Measurements from ENCODE around the gene CIB4. TPM values are rescaled to one million over a fixed set of nuclear protein-coding genes. Genes with fewer than 3 reads are reported as not detected.

The CIB4 gene
- total and polyA plus RNA-seq, 2 of the 13 experiments (the other 11 are each of a cell fraction or from before 2014, with no cell fraction given), result not detected

- Histone ChIP-seq H3K9me3 (ENCODE audit: low read length) (no peaks in the 10 kb centered on the region), H3K4me3 (replicated peaks in 1 of 3; ENCODE audit: insufficient read depth in 1 of 3, low read depth in 2 of 3, low read length in 3 of 3) (no peak overlapping the region), H2AFZ (ENCODE audit: low read length) (no peak overlapping the region), H3K36me3 (replicated peaks in 1 of 2; ENCODE audit: control insufficient read depth in 1 of 2, insufficient read depth in 2 of 2, low read length in 2 of 2) (no peaks in the 10 kb centered on the region), H3K27me3 (ENCODE audit: control insufficient read depth in 1 of 2, insufficient read depth in 2 of 2, low read length in 2 of 2) (peaks cover 10 to 74% of the 10 kb centered on the region in 2 experiments), H3K4me2 (ENCODE audit: low read depth, low read length) (no peak overlapping the region), H3K79me2 (ENCODE audit: insufficient read depth, low read length) (no peaks in the 10 kb centered on the region), H3K4me1 (ENCODE audit: insufficient read depth, low read length) (no peaks in the 10 kb centered on the region), H3K27ac (ENCODE audit: extremely low read length, insufficient read depth, low read length) (no peak overlapping the region), H3K9ac (ENCODE audit: insufficient read depth, low read depth, low read length) (no peak overlapping the region), H4K20me1 (ENCODE audit: insufficient read depth, low read length) (no peaks in the 10 kb centered on the region)
- in situ Hi-C loops (cut with HindIII; ENCODE audit: extremely low pct_ligation_motif_present, low pct_unique_long_range_greater_than_20kb) (no loop called here), intact Hi-C loops (cut with micrococcal nuclease; ENCODE audit: unreplicated experiment) (no loop called here)
- ChIA-PET CTCF (ENCODE audit: low intra/inter-chr PET ratio, low total read pairs) (no interaction called here), POLR2A (no interaction called here)
- DNase-seq (ENCODE audit: low spot score) (no peak), ATAC-seq (no peak), FAIRE-seq (no peak)
- no TSS peak for BruUV-seq (replicated peaks)
- WGBS (ENCODE audit: low lambda C conversion rate), result 29% methylated on average over 12 of the region's 12 CpGs
- TF ChIP-seq PAWR (CRISPR knock-in tag; IDR thresholded peaks at IDR 0.05; ENCODE audit: borderline replicate concordance) (no peak), ZFAT (CRISPR knock-in tag; conservative IDR thresholded peaks at IDR 0.05) (no peak), THAP8 (CRISPR knock-in tag; IDR thresholded peaks at IDR 0.05; ENCODE audit: borderline replicate concordance) (no peak), HNRNPLL (IDR thresholded peaks at IDR 0.05; ENCODE audit: low read depth, low read length, poor library complexity, severe bottlenecking) (no peak), ATAD3A (CRISPR knock-in tag; IDR thresholded peaks at IDR 0.05) (no peak), STAT6 (CRISPR knock-in tag; IDR thresholded peaks at IDR 0.05; ENCODE audit: borderline replicate concordance) (no peak), NCOA1 (CRISPR knock-in tag; IDR thresholded peaks at IDR 0.05) (no peak), REL (CRISPR knock-in tag; conservative IDR thresholded peaks at IDR 0.05) (no peak), PREB (CRISPR knock-in tag; IDR thresholded peaks at IDR 0.05) (no peak), NCOA2 (CRISPR knock-in tag; IDR thresholded peaks at IDR 0.05) (no peak)
- TF ChIP-seq, protein P1, sequence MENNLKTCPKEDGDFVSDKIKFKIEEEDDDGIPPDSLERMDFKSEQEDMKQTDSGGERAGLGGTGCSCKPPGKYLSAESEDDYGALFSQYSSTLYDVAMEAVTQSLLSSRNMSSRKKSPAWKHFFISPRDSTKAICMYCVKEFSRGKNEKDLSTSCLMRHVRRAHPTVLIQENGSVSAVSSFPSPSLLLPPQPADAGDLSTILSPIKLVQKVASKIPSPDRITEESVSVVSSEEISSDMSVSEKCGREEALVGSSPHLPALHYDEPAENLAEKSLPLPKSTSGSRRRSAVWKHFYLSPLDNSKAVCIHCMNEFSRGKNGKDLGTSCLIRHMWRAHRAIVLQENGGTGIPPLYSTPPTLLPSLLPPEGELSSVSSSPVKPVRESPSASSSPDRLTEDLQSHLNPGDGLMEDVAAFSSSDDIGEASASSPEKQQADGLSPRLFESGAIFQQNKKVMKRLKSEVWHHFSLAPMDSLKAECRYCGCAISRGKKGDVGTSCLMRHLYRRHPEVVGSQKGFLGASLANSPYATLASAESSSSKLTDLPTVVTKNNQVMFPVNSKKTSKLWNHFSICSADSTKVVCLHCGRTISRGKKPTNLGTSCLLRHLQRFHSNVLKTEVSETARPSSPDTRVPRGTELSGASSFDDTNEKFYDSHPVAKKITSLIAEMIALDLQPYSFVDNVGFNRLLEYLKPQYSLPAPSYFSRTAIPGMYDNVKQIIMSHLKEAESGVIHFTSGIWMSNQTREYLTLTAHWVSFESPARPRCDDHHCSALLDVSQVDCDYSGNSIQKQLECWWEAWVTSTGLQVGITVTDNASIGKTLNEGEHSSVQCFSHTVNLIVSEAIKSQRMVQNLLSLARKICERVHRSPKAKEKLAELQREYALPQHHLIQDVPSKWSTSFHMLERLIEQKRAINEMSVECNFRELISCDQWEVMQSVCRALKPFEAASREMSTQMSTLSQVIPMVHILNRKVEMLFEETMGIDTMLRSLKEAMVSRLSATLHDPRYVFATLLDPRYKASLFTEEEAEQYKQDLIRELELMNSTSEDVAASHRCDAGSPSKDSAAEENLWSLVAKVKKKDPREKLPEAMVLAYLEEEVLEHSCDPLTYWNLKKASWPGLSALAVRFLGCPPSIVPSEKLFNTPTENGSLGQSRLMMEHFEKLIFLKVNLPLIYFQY (CRISPR knock-in tag; IDR thresholded peaks at IDR 0.05; ENCODE audit: borderline replicate concordance), result no peak
Measured at GRCh38 chr2:26650713-26651469, 9.7 kb upstream of the CIB4 start.

Measured in HepG2 (cell line).